ENCODE measurements around the gene NVL. TPM values are rescaled to one million over a fixed set of nuclear protein-coding genes. Genes with fewer than 3 reads are reported as not detected.
"Not testable (repeated sequence)": the region's sequence is repeated elsewhere in the genome, so short reads cannot be mapped to it uniquely, and the experiment has no call there.

NVL gene
- total RNA-seq, 1 donor from 2014 or later: 40.0 TPM

DNA sequence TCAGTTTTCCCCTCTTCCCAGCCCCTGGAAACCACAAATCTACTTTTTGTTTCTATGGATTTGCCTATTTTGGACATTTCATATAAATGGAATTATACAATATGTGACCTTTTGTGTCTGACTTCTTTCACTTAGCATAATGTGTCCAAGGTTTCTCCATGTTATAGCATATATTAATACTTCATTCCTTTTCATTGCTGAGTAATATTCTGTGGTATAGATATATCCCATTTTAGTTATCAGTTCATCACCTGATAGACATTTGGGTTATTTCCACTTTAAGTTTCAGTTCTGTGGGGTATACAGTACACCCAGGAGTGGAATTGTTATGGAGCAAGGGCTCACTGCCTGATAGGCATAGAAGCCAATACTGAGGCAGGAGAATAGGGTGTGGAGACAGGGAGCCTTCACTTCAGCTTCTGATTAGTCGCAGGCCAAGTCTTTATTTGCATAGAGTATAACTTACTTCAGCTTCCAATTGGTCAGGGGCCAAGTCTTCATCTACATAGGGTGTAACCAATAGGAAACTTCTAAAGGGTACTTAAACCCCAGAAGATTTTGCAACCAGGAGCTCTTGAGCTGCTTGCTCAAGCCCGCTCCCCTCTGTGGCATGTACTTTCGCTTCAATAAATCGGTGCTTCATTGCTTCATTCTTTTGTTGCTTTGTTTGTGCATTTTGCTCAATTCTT, 8.3 kb upstream of the NVL start:
- DNase-seq (ENCODE audit: low spot score): no peak

DNA sequence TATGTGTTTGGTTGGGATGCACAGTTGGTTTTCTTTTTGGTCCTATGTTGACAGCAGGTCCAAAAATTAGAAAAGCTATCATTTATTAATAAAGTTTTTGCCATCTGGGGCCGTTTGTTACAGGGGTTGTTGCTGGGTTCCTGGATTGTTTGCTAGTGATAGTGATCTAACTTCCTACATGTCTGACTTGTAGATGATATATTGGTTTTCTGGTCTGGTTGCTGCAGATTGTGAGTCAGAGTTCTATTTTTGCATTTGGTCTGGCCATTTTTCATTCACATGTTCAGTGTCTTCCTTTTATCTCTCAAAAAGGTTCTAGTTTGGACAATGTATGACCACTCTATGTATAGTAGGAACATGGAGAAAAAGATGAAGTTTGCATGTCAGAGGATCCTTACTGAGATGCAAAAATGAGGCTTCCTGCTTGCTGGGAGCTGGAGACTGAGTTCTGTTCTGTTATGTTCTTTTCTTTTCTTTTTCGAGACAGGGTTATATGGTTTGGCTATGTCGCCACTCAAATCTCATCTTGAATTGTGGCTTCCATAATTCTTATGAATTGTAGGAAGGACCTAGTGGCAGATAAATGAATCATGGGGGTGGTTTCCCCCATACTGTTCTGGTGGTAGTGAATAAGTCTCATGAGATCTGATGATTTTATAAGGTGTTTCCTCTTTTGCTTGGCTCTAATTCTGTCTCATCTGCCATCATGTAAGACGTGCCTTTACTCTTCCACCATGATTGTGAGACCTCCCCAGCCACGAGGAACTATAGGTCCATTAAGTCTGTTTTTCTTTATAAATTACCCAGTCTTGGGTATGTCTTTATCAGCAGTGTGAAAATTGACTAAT, 4.2 kb upstream of the NVL start:
- DNase-seq (ENCODE audit: low spot score): peak; percentile 17

DNA sequence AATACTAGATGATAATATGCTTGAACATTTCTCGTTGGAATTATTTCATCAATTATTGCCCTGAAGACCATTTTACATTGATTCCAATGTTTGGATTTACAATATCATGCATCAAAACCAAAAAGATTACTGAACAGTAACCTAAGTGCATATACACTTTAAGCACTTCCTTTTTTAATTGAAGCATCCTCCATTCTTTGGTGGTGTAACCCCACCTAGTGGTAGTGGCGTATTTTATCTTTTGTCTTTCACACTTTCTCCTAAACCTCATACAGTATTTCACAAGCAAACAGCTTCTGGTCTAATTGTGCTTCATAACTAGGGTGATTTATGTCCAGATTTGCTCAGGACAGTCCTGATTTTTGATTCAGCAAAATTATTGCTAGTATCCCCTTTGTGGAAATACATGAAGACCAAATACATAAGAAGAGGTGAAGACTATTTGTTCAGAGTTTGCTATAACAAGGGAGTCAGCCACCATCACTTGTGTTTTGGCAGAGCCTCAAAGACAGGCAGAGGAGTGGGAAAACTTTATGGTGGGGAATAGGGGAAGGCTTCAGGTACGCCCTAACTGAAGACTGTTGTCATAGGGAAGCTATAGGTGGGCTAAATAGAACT, 3.4 kb upstream of the NVL start:
- DNase-seq (ENCODE audit: low spot score): peak; percentile 72

DNA sequence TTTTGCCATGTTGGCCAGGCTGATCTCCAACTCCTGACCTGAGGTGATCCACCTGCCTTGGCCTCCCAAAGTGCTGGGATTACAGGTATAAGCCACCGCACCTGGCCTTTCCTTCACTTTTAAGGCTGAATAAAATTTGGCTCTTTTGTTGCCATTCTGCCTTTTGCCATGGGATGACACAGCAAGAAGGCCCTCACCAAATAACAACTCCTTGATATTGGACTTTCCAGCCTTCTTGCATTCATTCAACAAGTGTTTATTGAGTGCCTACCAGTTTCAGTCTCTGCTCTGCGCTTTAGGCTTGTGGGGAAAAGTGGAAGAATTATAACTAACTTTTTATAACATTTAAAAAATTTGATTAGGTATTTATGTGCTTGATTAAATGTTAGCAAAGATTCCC, 1.9 kb upstream of the NVL start:
- DNase-seq (ENCODE audit: low spot score): no peak

DNA sequence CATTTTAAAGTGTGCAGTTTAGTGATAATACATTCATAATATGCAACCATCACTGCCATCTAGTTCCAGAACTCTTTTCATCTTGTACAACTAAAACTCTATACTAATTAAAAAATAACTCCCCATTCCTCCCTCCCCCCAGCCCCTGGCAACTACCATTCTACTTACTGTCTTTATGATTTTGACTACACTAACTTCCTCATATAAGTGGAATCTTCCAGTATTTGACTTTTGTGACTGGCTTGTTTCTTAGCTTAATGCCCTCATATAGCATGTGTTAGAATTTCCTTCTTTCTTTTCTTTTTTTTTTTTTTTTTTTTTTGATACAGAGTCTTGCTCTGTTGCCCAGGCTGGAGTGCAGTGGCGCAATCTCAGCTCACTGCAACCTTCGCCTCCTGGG, 1.4 kb upstream of the NVL start:
- DNase-seq (ENCODE audit: low spot score): no peak

DNA sequence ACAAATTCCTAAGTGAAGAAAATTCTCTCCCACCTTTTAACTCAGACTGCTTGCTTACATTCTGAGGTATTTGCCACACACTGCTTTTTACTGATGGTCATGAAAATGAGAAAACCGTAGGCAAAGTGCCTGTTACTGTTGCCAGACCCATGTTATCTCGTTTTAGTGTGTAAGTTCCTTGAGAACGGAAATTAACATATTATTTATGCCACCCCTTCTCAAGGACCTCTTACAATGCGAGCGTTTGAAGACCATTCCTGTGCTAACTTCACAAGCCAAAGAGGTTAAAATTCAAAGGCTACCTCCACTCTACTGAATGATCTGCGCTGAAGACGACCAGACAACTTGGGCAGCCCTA, 509 bp downstream of the NVL start:
- peak; percentile 3 for DNase-seq (ENCODE audit: low spot score)

DNA sequence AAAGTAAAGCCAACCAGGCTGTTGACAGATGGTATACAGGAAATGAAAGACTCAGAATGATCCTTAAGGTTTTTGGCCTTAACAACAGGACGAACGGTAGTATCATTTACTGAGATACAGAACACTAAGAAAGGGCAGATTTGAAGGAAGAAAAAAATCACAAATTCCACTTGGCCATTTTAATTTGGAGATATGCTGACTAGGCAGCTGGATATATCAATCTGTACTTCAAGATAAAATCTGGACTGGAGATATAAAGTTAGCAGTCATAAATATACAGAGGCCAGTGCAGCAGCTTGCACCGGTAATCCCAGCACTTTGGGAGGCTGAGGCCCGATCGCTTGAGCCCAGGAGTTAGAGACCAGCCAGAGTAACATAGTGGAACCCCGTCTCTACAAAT, 1.3 kb downstream of the NVL start:
- DNase-seq (ENCODE audit: low spot score): no peak

DNA sequence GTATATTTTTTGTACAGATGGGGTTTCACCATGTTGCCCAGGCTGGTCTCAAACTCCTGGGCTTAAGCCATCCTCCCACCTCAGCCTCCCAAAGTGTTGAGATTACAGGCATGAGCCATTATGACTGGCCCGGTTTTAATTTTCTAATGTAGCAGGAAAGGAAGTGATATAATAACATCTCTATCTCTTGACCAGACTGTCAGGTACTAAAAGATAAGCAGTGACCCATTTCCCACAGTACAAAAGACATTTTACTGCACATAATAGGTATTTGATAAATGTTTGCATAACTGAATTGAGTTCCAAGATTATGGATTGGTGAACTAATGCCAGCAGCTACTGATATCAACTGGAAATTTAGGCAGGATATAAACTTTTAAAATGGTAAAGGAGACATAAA, 4.0 kb downstream of the NVL start:
- DNase-seq (ENCODE audit: low spot score): no peak

DNA sequence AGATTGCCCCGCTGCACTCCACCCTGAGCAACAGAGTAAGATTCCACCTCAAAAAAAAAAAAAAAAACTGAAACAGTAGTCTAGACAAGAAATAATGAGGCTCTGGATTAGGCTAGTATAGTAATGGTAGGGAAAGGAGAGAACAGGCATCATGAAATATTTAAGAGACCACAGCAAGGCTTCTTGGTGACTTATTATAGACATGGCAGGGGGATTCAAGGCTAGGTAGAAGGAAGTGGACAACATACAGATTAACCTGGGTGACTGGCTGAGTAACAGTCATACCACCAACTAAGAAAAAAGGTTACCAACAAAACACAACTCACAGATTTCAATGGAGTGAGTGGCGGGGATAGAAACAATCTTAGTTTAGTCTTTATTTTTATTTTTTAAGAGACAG, 8.3 kb downstream of the NVL start:
- no peak for DNase-seq (ENCODE audit: low spot score)

DNA sequence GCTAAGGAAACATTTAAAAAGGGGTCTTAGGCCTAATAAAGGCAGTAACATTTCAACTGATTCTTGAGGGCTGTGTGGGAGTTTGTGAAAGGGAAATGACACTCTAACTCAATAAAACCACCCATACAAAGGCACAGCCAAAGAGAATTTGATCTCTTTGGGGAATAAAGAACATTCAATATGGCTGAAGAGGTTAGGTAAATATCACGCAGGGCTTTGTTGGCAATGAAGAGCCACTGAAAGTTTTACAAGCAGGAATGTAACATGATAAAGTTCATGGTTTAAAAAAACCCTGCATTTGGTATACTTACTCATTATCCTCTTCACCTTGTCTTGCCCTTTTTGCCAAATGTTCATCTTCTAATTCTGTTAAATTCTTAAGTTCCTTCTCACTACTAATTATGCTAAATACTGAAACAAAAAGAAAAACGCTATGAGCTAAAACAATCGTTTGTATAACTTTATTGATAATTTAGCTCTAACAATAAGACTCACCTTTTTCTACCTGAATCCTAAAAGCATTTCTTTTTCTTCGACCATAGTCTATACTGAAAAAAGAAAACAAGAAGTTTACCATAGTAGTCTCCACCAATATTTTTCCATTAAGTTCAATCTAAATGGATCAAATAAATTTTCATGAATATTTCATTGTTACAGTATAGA, 12.5 kb downstream of the NVL start:
- DNase-seq (ENCODE audit: low spot score): no peak

DNA sequence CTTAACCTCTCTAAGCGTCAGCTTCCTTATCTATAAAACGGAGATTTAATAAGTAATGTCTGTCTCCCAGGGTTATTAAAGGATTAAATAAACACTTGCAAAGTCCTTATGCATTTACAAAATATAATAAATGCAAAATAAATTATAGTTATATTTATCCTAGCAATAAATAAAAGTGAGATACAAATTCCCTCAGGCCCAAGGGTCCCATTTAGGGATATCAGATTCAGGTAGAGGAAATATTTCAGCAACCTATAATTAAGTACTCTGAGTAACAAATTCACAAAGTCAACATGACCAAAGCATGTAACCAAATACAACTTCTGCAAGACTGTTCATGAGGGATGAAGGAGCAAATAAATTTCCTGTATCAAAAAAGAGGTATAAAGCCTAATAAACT, 17.9 kb downstream of the NVL start:
- DNase-seq (ENCODE audit: low spot score): no peak

DNA sequence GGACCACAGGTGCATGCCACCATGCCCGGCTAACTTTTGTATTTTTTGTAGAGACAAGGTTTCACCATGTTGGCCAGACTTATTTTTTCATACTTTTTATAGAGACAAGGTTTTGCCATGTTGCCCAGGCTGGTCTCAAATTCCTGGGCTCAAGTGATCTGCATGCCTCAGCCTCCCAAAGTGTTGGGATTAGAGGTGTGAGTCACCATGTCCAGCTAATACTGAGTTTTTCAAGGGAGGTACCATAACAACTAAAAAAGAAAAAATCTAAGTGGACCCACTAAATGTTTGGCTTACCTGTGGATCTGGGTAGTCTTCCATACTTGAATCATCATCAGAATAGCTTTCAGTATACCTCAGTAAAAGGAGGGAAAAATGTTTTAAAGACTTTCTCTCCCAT, 18.5 kb downstream of the NVL start:
- not testable (repeated sequence) for DNase-seq (ENCODE audit: low spot score)

DNA sequence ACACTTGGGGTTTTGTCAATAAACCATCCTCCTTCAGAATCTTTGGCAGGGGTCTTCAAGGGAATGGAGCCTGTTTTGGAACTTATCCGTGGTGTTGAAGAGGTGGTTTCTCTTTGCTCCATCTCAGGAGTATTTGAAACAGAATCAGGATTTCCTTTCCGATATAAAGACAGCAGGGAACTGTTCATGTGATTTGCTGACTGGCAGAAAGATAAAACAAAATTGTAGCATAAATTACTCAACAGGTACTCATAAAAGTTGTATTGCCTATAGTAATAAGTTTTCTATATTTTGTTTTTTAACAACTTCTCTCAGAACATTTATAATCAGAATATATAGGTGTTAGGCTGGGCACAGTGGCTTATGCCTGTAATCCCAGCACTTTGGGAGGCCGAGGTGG, 21.9 kb downstream of the NVL start:
- DNase-seq (ENCODE audit: low spot score): no peak

DNA sequence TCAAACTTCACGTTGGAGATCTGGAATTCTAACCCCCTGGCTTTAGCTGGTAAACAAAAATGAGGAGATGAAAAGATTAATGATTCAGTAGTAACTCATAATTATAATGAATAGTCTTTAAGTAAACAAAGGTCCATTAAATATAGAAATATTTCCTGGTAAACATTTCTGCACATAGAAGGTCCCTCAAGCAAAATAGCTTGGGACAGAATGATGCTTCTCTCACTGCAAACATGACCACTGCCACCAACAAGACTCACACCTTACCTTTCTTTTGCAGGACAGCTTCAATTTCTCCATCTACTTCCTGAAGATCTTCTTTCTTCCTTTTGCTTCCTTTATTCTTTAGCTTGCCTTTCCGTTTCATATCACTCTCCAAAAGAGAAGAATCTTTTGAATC, 25.2 kb downstream of the NVL start:
- DNase-seq (ENCODE audit: low spot score): no peak

DNA sequence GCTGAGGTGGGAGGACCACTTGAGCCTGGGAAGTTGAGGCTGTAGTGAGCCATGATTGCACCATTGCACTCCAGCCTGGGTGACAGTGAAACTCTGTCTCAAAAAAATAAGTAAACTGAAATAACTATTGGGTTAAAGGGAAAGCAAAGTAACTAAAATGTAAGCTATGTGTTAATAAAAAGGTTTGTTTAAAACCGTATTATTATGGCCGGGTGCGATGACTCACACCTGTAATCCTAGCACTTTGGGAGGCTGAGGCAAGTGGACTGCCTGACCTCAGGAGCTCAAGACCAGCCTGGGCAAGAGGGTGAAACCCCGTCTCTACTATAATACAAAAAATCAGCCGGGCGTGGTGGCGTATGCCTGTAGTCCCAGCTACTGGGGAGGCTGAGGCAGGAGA, 27.0 kb downstream of the NVL start:
- no peak for DNase-seq (ENCODE audit: low spot score)

DNA sequence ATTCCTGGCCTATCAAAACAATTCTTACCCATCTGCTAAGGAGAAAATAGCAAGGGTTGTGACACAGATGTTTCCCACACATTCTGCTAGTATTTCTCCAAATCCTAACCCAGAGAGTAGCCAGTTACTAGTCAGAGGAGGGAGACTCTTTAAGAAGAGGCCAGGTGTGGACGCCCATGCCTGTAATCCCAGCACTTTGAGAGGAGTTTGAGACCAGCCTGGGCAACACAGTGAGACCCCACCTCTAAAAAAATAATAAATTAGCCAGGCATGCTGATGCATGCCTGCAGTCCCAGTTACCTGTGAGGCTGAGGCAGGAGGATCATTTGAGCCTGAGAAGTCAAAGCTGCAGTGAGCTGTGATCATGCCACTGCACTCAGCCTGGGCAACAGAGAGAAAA, 28.6 kb downstream of the NVL start:
- DNase-seq (ENCODE audit: low spot score): no peak

DNA sequence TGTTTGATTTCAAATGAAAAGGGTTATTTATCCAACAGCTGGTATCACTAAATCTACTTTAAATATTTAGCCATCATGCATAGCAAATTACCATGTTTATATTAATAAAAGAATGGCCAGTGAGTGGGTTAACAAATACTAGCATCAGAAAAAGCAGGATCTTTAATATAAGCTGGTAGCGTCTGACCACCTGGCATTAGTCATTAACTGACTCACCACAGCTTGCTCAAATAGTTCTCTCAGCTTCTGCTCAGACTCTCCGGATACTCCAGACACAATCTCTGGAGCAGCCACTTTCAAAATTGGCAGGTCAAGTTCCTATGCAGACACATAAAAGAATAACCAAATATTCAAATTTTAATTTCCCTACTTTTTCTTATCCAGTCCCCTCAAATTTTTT, 29.6 kb downstream of the NVL start:
- DNase-seq (ENCODE audit: low spot score): no peak

DNA sequence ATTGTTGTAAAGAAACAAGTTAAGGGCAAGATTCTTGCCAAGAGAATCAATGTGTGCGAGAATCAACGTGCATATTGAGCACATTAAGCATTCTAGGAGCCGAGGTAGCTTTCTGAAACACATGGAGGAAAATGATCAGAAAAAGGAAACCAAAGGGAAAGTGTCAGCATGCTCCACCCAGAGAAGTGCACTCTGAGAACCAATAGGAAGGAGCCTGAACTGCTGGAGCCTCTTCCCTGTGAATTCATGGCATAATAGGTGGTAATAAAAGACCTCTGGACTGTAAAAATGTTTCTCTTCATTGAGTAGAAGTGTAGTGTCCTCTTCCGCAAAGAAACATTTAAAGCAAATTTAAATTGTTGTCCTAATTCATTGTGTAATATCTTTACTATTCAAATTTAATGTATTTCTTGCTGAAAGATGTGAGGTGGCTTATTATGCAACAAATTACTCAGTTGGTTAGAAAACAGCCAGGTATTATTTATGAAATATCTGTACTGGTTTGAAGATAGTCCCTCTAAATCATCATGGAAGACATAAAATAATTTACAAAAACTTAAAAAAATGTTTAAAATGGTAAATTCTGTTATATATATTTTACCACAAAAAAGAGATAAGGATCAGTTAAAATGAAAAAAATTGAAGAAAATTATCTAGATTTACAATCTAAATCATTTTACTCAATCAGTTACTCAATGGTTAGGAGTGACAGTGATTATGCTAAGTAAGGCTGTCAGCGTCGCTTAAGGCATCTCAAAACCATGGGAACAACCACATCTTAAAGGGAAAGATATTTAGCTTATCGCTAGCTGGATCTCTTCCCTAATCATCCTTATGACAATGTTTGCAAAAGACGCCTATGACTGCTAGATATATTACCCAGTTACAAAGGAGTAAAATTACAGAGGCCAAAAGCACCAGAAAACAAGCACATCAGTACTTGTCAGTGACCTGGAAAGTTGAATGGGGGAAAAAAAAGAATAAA, 31.3 kb downstream of the NVL start:
- DNase-seq (ENCODE audit: low spot score): no peak

DNA sequence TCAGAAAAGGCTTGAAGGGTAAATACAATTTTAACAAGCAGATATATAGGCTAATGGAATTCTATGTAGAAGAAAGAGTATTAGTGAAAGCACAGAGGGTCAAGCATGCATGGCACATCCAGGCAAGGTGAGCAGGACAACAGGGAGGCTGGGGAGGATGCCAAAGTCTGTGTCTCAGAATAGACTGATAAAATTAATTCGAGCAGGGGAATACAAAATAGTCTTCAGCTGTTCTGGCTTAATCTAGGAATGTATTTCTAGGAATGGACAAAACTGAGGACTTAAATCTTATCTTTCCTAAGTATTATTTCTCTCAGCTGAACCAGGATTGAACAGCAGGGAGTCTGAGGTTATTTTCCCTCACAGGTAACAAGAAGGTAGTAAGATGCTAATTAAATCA, 35.2 kb downstream of the NVL start:
- DNase-seq (ENCODE audit: low spot score): no peak

DNA sequence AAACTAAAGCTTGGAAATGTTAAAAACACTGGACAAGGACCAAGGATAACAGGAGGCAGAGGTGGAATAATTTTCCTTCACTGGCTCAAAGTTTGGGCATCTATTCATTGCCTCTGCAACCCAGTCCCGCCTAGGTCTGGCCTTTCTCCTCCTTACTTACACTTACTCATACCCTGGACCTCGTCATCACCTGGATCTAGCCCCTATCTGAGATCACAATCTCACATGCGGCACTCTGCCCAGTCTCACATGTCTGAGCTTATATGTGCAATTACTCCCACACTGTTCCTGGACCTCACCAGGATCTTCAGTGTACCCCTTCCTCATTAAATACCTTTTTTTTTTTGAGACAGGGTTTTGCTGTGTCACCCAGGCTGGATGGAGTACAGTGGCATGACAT, 37.6 kb downstream of the NVL start:
- no peak for DNase-seq (ENCODE audit: low spot score)

DNA sequence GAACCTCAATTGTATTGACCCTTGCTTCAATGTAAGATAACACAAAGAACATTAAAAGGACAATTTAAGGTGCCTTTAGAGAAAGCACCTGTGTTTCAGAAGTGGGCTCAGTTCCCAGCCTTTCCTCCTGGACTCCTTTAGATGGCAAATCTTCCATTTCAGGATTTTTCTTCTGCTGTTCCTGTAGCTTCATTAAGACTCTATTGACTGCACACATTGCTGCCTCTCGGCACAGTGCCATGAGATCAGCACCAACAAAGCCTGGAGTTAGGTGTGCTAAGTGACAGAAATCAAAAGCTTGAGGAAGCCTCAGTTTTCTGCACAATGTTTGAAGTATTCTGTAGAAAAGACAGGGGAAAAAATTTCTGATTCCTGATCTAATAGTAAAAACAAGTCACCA, 40.6 kb downstream of the NVL start:
- DNase-seq (ENCODE audit: low spot score): no peak

All from umbilical cord (tissue), 2 donors.